GM21515 (cell line): ENCODE data around the gene SMAP1.

Source experiments
- ATAC-seq: cut with Tn5 transposase; IDR thresholded peaks from one replicate; pipeline ENCODE4 v1.9.1; 2021; ENCODE audit not compliant: unreplicated experiment

SMAP1 gene

GRCh38 chr6:70884074-70884983, 216.6 kb downstream of the SMAP1 start:
- peak; percentile 87 for ATAC-seq

GRCh38 chr6:70886071-70886470, 218.4 kb downstream of the SMAP1 start:
- ATAC-seq, result no peak

GRCh38 chr6:70886661-70887060, 219.0 kb downstream of the SMAP1 start:
- ATAC-seq, result no peak

GRCh38 chr6:70889270-70889669, 221.6 kb downstream of the SMAP1 start:
- no peak for ATAC-seq

- ATAC-seq, result no peak
Observed at GRCh38 chr6:70894001-70894400, 226.3 kb downstream of the SMAP1 start.

GRCh38 chr6:70900047-70900446, 232.4 kb downstream of the SMAP1 start:
- ATAC-seq, result no peak

GRCh38 chr6:70901324-70901723, 233.6 kb downstream of the SMAP1 start:
- ATAC-seq, result no peak

GRCh38 chr6:70903665-70904452, 236.2 kb downstream of the SMAP1 start:
- no peak for ATAC-seq

- no peak for ATAC-seq
Observed at GRCh38 chr6:70905742-70906141, 238.1 kb downstream of the SMAP1 start.
